ENCODE data around the gene HPCAL1.
"Not testable (repeated sequence)": the region's sequence is repeated elsewhere in the genome, so short reads cannot be mapped to it uniquely, and the experiment has no call there.

Gene HPCAL1

GRCh38 chr2:10430886-10431622 lies 128.3 kb downstream of the HPCAL1 start:
- DNase-seq = no peak

GRCh38 chr2:10431797-10432196 lies 129.1 kb downstream of the HPCAL1 start:
- DNase-seq = no peak

GRCh38 chr2:10432311-10433181 lies 129.8 kb downstream of the HPCAL1 start:
- peak; percentile 29 for DNase-seq

- DNase-seq = no peak
These were observed 130.7 kb downstream of the HPCAL1 start for GRCh38 chr2:10433264-10433946.

DNA sequence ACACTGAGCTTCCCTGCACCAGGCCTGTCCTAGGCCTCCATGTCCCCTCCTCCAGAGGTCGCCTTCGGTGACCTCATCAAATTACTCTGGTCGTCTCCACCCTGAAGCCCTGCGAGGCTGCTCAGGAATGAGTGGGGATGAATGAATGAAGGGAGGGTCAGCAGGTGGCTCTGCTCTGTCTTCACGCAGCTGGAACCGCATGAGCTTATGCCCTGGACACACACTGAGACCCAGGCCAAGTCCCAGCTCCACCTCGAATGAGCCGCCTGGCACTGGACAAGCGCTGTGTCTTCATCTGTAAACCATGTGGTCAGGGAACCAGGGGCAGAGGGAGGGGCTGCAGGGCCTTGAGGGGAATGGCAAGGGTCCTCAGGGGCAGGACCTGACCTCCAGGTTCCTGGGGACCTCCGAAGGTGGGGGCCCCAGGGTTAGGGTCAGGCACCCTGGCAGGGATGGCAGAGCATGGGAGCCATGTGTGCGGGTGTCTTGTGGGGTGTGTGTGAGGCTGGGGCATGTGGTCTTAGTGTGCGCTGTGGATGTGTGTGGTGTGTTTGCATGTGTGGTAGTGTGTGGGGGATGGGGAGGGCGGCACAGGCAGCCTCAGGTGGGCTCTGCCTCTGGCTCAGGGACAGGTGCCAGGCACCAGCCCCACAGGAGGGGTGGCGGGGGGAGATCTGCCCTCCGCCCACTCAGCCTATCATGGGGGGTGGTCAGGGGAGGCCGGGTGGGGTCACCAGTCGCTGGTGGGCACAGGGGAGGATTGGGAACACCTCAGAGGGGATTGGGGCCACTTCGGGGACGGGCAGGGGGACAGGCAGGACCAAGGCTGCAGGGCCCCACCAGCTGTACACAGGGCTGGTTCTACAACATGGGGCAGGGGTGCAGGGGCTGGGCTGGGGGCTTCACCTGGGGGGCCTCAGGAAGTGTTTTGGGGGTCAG lies 131.5 kb downstream of the HPCAL1 start:
- DNase-seq = no peak

- peak; percentile 77 for DNase-seq
These were observed 132.4 kb downstream of the HPCAL1 start for GRCh38 chr2:10434886-10435819.

GRCh38 chr2:10435820-10436204 lies 133.1 kb downstream of the HPCAL1 start:
- no peak for DNase-seq

- DNase-seq = no peak
These were observed 133.9 kb downstream of the HPCAL1 start for GRCh38 chr2:10436583-10437110.

DNA sequence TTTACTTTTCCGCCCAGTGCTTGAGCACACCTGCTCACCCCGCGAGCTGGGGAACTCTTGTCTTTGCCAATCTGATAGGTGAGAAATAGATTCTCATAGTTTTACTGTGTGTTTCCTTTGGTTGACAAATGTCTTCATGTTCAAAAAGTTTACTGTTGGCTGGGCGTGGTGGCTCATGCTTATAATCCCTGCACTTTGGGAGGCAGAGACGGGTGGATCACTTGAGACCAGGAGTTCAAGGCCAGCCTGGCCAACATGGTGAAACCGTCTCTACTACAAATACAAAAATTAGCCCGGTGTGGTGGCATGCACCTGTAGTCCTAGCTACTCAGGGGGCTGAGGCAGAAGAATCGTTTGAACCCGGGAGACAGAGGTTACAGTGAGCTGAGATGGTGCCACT lies 135.1 kb downstream of the HPCAL1 start:
- no peak for DNase-seq

DNA sequence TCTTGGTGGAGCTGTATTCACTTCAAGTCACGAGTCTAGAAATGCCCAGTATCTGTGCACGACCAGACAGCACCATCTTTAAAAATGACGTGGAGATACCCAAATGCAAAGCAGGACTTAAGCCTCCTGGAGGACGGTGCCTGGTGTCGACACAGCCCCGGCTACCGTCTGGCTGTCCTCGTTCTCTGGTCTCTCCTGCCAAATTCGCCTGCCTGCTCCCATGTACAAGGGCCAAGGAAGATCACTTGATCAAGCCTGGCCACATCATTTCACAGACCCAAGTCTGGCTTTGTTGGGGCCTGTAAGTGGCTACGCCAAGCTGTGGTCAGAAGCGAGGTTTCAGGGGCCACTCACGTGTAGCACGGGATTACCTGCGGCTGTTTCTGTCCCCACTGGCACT lies 136.0 kb downstream of the HPCAL1 start:
- DNase-seq = no peak

DNA sequence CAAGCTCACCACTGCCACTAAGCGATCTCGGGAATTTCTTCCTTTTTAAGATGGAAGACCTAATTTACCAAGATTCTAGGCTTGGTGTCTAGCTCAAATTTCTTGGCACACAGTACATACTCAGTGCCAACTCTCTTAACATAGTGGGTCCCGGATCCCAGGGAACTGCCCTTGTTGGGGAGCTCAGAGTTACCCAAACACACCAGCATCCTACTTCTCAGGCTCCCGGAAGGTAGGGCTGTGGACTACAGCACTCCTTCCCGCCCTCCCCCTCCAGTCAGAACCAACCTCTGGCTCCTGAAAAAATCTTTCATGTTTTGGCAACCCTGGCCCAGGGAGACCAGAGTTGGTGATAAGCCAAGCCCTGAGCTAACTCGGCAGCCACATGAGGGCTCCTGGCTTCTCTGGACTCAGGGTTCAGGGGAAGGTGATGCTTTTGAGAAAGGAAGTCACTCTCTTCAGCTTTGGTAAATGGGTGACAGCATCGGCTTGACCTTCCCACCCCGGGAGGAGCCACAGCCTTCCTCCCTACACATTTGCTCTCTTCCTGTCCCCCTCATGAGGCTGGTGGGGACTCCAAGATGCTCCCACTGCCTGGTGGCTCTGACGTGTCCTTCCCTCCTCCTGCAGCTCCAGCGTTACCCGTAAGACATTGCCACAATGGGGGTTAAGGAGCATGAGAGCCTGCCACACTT lies 136.6 kb downstream of the HPCAL1 start:
- no peak for DNase-seq

GRCh38 chr2:10439971-10440370 lies 137.3 kb downstream of the HPCAL1 start:
- no peak for DNase-seq

- DNase-seq = no peak
These were observed 138.0 kb downstream of the HPCAL1 start for GRCh38 chr2:10440736-10441135.

DNA sequence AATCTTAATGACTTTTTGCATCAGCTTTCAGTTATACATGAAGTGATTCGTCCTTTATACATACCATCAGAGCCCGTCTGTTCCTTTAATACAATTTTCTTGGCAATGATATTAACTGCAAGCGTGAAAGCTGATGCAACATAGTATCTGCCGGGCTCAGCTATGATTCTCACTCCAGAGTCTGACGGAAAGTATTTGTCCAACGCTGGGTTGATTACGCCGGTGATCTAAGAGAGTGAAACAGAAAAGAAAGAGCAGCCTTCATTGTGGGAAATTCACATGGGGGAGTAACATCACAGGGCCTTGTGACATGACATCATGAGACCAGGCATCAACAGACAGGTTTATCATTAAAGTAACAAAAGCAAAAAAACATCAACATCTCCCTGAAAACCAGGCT lies 139.2 kb downstream of the HPCAL1 start:
- no peak for DNase-seq

DNA sequence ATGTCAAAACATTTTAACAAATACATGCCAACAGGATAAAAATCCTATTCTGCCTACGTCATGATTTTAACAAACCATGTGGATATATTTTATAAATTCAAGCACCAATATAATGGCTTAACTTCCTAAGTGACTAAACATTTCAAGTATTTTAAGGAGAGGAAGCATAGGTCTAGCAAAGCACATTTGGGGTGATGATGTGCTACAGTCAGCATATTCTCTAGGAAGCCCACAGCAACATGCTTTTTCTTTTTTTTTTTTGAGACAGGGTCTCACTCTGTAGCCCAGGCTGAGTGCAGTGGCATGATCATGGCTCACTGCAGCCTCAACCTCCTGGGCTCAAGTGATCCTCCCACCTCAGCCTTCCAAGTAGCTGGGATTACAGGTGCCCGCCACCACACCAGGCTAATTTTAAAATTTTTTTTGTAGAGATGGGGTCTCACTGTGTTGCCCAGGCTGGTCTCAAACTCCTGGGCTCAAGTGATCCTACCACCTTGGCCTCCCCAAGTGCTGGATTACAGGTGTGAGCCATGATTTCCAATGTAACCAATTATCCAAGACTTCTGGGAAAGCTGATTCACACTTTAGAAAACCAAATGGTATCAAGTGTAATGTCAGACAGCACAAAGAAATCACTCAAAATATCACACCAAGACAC lies 139.9 kb downstream of the HPCAL1 start:
- DNase-seq = not testable (repeated sequence)

GRCh38 chr2:10444463-10444862 lies 141.8 kb downstream of the HPCAL1 start:
- no peak for DNase-seq

DNA sequence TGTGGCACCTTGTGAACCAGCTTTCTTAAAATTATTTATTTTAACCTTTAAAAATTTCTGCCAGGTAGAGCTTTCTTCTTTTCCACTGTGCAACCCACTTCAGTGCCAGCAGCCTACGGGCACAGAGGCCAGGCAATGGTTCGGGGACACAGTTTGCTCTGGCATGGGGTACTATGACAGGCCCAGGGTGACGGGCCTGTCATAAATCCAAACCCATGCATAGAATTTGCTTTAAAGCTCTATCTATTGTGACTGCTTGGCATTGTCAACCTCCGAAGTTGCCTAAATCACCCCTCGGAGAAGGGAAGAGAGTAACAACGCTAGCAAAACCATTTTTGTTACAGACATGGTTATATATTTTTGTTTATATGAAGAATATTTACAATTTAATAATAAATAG lies 143.9 kb downstream of the HPCAL1 start:
- DNase-seq = no peak

DNA sequence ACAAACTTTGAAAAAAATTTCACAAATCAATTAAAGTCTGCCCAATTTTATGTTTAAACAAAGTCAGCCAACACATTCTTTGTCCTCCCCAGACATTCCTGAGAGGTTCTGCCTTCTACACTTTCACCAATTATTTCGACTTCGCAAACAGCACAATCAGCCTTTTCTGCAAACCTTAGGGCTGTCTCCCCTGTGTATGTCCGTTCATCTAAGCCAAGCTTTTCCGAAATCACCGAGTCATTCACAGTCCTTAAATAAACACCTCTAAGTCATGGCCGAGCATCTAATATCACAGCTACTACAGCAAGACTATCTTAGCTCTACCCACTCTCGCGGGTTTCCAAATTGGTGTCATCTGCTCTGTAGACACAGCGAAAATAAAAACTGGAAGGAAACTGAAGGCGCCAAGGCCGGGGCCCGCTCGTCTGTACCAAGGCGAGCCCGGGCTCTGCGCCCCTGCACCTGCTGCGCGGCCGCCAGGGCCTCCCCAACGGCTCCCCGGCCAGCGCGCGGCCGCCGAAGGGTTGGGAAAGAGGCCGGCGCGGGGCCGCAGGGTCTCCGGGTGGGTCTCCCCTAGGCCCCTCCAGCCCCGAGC lies 144.7 kb downstream of the HPCAL1 start:
- peak; percentile 34 for DNase-seq

DNA sequence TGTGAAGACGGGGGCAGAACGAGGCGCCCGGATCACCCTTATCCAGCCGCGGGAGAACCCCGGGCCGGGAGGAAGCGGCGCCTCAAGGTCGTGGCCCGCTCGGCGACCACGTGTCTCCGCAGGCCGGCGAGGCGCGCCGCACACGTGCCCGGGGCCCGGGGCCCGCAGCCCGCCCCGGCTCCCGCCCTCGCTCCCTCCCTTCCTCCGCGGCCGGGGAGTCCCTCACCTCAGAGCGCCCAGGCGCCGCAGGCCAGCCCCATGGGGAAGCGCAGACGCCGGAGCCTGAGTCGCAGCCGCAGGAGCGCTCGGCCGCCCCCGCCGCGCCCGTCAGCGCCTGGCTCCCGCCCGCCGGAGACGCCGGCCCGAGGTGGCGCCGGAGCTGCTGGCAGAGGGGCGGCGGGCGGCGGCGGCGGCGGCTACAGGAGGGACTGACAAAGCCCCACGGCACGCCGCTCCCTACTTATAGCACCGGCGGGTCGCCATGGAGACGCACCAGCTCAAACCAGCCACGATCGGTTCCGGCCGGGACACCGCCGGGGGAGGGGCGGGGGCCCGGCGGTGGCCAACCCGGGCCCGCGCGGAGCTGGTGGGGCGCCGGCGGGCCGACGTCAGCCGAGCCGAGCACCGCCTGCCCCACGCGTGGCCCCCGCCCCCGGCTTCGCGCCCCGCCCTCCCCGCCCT lies 145.3 kb downstream of the HPCAL1 start, which contains the start of gene ODC1:
Gene ODC1, minus strand, starts transcription at position 433 of the 681 bp plus-strand sequence. CDS start 3,295 bp downstream, outside the sequence.
- peak; percentile 94 for DNase-seq

All from EL (cell line).